GM19025 (cell line): ENCODE data around the gene PCAT7.

Source experiments
- ATAC-seq: cut with Tn5 transposase; IDR thresholded peaks from one replicate; pipeline ENCODE4 v1.9.1; 2021; ENCODE audit warnings: mild to moderate bottlenecking, low read depth, moderate library complexity; ENCODE audit not compliant: unreplicated experiment

PCAT7 gene

DNA sequence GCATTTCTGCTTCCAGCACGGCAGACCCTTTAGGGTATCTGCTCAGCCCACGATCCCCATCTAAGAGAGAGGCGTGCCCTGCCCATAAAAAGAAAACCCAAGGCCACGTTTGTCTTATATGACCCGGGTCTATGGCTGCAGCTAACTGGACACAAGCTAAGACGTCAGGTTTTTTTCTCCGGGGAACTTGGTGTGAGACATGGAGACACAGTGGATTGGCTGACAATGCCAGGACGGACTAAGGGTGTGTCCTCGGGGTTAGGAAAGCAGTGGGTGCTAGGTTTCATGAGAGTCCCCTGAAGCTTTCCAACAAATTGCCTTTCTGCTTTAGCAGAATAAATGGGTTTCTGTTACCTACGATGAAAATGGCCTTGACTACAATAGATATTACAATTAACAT lies 45.8 kb downstream of the PCAT7 start:
- ATAC-seq, result no peak

GRCh38 chr9:94602666-94603065 lies 47.8 kb downstream of the PCAT7 start:
- no peak for ATAC-seq

- no peak for ATAC-seq
These were observed 48.6 kb downstream of the PCAT7 start for GRCh38 chr9:94603259-94604160.

DNA sequence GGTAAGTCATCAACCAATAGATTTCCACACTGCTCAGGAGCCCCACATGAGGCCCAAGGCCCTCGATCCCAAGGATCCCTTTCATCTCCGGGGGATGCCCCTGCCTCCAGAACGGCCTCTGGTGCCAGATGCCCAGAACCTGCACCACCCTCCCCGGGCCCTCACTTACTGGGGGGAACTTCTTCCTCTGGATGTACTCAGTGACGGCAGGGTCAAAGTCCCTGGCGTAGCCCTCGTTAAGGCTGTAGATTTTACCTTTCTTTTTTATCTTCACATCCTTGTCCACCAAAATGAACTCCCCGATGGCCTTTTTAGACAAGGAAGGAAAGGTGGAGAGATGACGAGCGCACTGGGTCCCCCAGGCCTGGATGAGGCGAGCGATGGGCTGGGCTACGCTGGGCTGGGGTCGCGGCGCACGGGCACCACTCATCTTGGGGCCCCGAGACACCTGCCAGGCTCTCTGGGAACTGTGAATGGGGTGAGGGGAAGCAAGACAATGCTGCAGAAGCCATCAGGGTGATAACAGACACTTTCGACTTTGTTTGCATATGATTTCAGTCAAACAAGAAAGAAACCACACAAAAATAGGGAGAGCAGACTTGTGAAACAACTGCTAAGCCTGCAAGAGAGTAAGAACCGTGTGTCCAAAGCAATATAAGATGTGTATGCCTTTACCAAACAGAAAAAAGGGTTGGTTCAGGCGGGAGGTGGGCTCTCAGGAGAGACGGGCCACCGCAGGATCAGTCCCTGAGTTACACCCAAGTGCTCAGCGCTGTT lies 52.0 kb downstream of the PCAT7 start:
- no peak for ATAC-seq

GRCh38 chr9:94607423-94607691 lies 52.5 kb downstream of the PCAT7 start:
- no peak for ATAC-seq

DNA sequence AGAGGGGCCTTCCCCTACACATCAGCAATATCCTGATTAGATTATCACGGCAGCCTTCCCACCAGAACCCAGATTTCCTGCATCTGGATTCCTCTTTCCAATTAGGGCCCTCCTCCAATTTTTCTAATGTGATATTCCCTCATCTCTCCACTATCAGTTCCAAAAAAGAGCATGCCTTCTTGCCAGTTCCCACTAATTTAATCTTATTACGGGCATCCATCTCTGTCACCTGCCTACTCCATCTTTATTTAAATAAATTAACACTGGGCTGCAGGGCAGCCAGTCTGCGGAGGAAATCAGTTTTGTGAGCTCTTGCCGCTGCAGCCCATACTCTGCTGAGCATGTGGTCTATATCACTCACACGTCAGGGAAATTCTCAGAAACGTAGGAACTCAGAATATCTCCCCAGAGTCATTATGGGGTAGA lies 55.3 kb downstream of the PCAT7 start:
- no peak for ATAC-seq

DNA sequence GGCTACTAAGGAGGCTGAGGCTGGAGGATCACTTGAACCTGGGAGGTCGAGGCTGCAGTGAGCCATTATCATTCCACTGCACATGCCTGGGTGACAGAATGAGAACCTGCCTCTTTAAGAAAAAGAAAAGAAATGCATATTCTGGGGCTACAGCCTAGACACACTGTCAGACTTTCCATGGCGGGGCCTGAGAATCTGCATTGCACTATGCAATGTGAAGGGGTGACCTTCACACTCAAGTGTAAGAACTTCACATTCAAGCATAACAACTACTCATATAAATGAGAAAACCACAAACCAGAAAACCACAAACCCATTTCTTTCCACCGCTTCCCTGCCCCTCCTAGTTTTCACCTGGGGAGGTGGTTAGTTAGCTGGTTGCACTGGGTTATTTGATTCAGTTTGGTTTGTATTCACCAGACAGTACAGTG lies 56.8 kb downstream of the PCAT7 start:
- no peak for ATAC-seq

GRCh38 chr9:94612071-94612470 lies 57.2 kb downstream of the PCAT7 start:
- no peak for ATAC-seq

DNA sequence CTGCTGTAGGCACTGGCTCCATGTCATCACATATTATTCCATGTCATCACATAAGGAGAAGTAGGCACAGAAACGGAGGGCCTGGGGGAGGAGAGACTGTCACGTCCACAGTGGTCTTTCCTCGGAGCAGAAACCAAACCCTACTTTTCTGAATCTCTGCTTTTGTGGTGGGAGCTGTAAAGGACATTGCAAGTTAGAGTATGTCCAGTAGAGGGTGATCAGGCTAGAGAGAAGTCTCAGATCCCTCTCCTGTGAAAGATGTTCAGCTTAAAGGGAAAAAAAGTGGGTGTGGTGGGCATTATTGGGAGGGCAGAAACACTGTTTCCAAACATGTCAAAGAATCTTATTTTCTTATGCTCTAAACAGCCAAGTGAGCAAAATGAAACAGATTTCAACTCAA lies 58.1 kb downstream of the PCAT7 start:
- no peak for ATAC-seq

- no peak for ATAC-seq
These were observed 64.1 kb downstream of the PCAT7 start for GRCh38 chr9:94619026-94619425.
